Neural cell (in vitro differentiated cells): Measurements from ENCODE around the gene RBMS3.

Experiments
- CTCF ChIP-seq: fragments of 450-650 bp; IDR thresholded peaks from 2 replicates; pipeline ENCODE4 v1.5.1; 2014; ENCODE audit warnings: antibody characterized with exemption, mild to moderate bottlenecking, moderate library complexity; ENCODE audit not compliant: poor library complexity, severe bottlenecking
- EP300 ChIP-seq: fragments of 450-650 bp; conservative IDR thresholded peaks from 2 replicates; pipeline ENCODE4 v1.6.1; 2014; ENCODE audit warnings: antibody characterized with exemption, mild to moderate bottlenecking, moderate library complexity; ENCODE audit not compliant: poor library complexity, severe bottlenecking
- EZH2 ChIP-seq: fragments of 200-600, 300-800 bp; shearing (Covaris generic), sonication (generic); IDR thresholded peaks from 2 replicates; pipeline ENCODE4 v1.6.1; 2014; ENCODE audit warnings: antibody characterized with exemption, low read length, borderline replicate concordance, mild to moderate bottlenecking; ENCODE audit not compliant: insufficient read depth, poor library complexity, severe bottlenecking
- POLR2AphosphoS5 ChIP-seq: IDR thresholded peaks from 2 replicates; pipeline ENCODE4 v1.6.1; 2012
- RAD21 ChIP-seq: fragments of 450-650 bp; conservative IDR thresholded peaks from 2 replicates; pipeline ENCODE4 v1.6.1; 2014; ENCODE audit warnings: antibody characterized with exemption, mild to moderate bottlenecking, moderate library complexity
- TAF1 ChIP-seq: IDR thresholded peaks from 2 replicates; pipeline ENCODE4 v1.6.1; 2012; ENCODE audit warnings: low read depth
- TF ChIP-seq, protein P1 (sequence below): IDR thresholded peaks from 2 replicates; pipeline ENCODE4 v1.6.1; 2012; ENCODE audit warnings: borderline replicate concordance

GRCh38 chr3:29773481-29773880 is 492.6 kb downstream of the RBMS3 start:
- no peak for TF ChIP-seq CTCF
- TF ChIP-seq RAD21 = no peak
- no peak for TF ChIP-seq EZH2
- TF ChIP-seq TAF1 = no peak
- no peak for TF ChIP-seq POLR2AphosphoS5
- TF ChIP-seq, protein P1, sequence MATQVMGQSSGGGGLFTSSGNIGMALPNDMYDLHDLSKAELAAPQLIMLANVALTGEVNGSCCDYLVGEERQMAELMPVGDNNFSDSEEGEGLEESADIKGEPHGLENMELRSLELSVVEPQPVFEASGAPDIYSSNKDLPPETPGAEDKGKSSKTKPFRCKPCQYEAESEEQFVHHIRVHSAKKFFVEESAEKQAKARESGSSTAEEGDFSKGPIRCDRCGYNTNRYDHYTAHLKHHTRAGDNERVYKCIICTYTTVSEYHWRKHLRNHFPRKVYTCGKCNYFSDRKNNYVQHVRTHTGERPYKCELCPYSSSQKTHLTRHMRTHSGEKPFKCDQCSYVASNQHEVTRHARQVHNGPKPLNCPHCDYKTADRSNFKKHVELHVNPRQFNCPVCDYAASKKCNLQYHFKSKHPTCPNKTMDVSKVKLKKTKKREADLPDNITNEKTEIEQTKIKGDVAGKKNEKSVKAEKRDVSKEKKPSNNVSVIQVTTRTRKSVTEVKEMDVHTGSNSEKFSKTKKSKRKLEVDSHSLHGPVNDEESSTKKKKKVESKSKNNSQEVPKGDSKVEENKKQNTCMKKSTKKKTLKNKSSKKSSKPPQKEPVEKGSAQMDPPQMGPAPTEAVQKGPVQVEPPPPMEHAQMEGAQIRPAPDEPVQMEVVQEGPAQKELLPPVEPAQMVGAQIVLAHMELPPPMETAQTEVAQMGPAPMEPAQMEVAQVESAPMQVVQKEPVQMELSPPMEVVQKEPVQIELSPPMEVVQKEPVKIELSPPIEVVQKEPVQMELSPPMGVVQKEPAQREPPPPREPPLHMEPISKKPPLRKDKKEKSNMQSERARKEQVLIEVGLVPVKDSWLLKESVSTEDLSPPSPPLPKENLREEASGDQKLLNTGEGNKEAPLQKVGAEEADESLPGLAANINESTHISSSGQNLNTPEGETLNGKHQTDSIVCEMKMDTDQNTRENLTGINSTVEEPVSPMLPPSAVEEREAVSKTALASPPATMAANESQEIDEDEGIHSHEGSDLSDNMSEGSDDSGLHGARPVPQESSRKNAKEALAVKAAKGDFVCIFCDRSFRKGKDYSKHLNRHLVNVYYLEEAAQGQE = no peak
- no peak for TF ChIP-seq EP300
